Stimulated activated CD8-positive, alpha-beta memory T cell treated with anti-CD3 and anti-CD28 coated beads, Interleukin-7, amount 100 ng/mL, for 4 hours (primary cell): ENCODE data around the gene FBXO11.

ENCODE experiments used
- DNase-seq, 2 donors: peaks; one replicate each; pipeline ENCODE4 v3.0.0-alpha.2; 2020; ENCODE audit warnings: low read depth in 2 of 2

The FBXO11 gene

DNA sequence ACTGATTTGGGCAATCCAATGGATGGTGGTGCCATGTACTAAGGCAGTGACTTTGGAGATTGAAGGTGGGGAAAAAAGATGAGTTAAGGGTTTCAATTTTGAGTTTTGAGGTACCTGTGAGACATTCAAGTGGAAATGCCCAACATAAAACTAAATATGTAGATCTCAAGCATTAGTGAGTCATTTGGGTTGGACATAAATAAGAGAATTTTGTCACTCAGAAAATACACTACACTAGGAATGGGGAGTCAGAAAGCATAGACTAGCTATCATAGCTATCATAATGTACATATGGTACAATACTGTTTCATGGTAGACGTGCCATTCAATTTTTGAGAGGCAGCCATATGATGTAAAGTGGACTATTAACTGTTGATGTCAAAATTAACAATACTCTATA is 56.1 kb downstream of the FBXO11 start:
- no peak for DNase-seq

GRCh38 chr2:47849368-47849767 is 56.9 kb downstream of the FBXO11 start:
- no peak for DNase-seq

- no peak for DNase-seq
Measured at GRCh38 chr2:47844162-47844561, 62.1 kb downstream of the FBXO11 start.

DNA sequence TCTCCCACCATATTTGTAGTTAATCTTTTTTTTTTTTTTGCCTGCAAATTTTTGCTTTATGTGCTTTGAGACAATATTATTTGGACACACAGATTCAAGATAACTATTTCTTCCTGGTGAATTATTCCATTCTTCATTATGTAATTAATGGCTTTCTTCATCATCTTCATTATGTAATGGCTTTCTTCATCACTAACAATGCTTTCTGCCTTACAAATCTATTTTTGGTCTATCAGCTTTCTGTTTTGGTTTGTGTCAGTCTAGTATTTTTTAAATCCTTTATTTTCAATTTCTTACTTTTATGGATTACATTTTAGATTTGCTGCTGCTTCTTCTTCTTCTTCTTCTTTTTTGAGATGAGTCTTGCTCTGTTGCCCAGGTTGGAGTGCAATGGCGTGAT is 62.9 kb downstream of the FBXO11 start:
- no peak for DNase-seq

DNA sequence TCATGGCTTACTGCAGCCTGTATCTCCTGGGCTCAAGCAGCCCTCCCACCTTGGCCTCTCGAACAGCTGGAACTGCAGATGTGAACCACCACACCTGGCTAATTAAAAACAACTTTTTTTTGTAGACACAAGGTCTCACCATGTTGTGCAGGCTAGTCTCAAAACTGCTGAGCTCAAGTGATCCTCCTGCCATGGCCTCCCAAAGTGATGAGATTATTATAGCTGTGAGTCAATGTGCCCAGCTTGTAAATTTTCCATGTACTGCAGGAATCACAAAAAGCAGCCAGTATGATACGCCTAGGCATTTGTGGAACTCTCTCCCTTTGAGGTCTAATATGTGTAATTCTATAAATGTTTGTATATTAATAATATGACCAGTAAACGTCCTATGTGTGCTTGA is 63.5 kb downstream of the FBXO11 start:
- no peak for DNase-seq

- no peak for DNase-seq
Measured at GRCh38 chr2:47838686-47839085, 67.6 kb downstream of the FBXO11 start.

GRCh38 chr2:47838249-47838648 is 68.0 kb downstream of the FBXO11 start:
- no peak for DNase-seq

DNA sequence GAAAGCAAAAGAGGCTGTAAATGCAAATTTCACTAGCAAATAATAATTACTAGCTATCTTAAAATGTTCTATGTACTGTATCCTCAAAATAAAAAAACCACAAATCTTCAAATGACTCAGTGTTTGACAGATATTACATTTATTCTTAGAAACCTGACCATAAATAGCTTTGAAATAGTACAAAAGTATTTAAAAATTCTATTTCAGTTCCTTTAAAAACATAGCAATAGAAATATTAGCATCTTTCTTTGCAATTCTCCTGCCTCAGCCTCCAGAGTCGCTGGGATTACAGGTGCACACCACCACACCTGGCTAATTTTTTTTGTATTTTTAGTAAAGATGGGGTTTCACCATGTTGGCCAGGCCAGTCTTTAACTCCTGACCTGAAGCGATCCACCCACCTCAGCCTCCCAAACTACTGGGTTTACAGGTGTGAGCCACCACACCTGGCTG is 72.8 kb downstream of the FBXO11 start:
- no peak for DNase-seq

- no peak for DNase-seq
Measured at GRCh38 chr2:47822518-47822917, 83.8 kb downstream of the FBXO11 start.

DNA sequence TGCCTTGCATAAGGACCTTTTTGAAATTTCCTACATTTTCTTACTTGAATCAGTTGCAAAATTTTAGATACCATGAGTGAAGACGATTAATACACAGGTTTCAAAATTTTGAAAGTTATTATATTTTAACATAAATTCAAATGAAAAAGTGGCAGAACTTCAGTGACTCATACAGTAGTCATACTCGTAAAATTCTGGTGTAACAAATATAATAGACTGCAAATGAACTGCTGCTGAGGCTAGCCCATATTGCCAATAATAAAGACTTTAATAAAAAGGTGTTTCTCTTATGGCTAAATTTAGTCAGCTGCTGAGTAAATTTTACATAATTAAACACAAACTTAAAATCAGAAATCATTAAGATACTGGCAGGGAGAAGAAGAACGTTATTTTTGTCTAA is 86.5 kb downstream of the FBXO11 start:
- no peak for DNase-seq

- DNase-seq = no peak
Measured at GRCh38 chr2:47818777-47819176, 87.5 kb downstream of the FBXO11 start.

DNA sequence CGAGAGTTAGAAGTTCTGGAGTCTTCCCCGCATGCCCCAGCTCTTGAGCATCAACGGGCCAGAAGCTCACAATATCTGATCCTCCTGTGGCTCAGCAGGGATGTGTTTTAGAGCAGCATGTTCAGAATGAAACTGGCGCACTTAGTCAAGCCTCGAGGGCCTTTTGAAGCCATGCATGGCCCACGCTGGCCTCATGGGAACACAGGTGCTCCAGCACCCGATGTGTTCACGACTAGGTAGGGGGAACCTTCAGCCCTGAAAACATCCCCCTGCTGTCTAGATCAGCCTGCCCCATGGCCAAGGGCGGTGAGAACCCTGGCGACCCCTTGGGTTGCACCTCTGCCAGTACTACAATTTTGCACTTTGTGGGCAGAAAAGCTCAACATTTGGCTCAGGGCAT is 90.5 kb downstream of the FBXO11 start:
- DNase-seq = no peak

- DNase-seq = no peak
Measured at GRCh38 chr2:47811668-47812067, 94.6 kb downstream of the FBXO11 start.

DNA sequence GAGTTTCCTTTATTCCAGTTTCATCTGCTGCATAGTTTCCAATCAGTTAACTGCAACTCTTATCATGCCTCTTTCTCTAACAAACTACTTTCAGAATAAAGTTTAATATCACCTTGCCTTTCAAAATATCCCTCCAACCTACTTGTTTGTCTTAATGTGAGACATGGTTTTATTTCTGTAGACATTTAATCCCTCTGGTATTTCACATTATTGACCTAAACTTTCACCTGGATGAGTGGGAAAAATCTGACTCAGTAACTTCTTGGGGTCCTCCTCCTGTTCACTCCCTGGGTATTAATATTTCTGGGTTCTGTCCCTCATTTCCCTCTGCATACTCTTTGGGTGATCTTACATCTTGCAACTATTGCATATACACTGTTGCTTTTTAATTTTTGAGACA is 95.4 kb downstream of the FBXO11 start:
- no peak for DNase-seq

DNA sequence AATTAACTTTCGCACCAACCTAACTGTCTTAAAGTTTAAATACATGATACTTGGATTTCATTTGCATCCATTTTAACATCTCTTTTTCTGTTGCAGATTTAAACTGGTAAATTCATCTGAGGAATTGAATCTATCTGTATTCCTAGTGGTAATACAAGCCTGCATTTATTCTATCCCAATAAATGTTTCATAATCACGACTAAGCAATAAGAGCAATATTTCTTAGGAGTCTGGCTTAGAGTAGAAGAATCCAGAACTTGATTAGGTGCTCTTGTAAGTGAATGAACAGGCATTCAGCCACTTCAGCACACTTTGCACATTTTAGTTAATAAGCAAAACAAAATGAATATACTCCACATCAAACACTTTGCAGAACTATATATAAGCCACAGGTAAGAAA is 96.4 kb downstream of the FBXO11 start:
- DNase-seq = no peak

DNA sequence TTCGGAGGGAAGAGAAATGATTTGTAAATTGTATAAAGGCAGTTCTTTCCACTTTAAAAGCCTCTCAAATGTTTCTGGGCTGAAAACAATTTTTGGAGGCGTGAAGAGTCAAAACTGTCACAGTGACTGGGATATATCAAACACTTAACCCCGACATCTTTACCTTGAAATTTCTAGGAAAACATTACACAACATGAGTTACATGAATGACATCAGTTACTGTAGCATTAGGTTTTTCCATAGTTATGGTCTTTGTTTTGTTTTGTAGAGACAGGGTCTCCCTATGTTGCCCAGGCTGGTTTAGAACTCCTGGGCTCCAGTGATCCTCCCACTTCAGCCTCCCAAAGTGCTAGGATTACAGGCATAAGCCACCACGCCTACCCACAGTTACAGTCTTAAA is 97.7 kb downstream of the FBXO11 start:
- no peak for DNase-seq

DNA sequence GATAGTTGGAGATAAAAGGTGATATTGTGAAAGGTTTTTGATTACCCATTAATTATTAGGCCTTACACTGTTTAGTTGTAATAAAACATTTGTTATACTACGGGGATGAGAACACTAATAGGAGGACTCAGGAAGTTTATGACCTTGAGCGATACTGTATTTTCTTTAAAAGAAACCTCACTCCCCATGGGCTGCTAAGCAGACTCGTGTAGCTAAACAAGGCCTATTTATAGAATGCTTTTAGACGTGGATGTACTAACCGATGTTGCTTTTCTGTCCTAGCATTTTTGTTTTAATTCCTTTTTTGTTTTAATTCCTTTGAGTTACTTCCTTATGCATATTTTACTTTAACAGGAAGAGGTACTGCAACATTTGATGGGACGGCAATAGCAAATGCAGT is 100.4 kb downstream of the FBXO11 start:
- no peak for DNase-seq

DNA sequence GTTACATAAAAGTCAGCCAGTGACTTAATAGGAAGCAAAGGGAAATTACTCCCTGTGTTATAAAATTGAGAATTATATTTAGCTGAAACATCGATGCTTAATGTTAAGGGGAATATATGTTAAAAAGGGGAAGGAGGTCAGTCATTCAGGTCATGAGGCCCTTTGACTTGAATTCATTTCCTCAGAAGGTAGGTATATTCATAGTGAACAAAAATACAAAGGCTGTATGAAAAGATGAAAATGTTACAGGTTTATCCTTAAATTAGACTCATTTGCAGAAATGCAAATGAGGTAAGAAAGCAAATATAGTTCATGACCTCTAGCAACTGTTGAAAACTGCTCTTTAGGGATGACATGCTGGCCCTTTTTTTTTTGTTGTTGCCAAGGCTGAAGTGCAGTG is 102.5 kb downstream of the FBXO11 start:
- no peak for DNase-seq

DNA sequence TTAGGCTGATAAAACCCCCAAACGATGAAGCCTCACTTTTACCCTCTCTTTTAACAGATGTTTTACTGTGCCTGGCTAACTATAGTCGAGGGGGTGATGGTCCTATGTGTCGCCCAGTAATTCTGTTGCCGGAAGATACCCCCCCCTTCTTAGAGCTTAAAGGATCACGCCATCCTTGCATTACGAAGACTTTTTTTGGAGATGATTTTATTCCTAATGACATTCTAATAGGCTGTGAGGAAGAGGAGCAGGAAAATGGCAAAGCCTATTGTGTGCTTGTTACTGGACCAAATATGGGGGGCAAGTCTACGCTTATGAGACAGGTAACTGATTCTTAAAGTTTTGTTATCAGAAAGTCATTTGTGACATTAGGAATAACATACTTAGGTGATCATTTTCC is 102.9 kb downstream of the FBXO11 start:
- DNase-seq = no peak

GRCh38 chr2:47801118-47801517 is 105.2 kb downstream of the FBXO11 start:
- no peak for DNase-seq

DNA sequence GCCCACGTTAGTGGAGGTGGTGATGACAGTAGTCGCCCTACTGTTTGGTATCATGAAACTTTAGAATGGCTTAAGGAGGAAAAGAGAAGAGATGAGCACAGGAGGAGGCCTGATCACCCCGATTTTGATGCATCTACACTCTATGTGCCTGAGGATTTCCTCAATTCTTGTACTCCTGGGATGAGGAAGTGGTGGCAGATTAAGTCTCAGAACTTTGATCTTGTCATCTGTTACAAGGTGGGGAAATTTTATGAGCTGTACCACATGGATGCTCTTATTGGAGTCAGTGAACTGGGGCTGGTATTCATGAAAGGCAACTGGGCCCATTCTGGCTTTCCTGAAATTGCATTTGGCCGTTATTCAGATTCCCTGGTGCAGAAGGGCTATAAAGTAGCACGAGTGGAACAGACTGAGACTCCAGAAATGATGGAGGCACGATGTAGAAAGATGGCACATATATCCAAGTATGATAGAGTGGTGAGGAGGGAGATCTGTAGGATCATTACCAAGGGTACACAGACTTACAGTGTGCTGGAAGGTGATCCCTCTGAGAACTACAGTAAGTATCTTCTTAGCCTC is 107.2 kb downstream of the FBXO11 start:
- DNase-seq = no peak

DNA sequence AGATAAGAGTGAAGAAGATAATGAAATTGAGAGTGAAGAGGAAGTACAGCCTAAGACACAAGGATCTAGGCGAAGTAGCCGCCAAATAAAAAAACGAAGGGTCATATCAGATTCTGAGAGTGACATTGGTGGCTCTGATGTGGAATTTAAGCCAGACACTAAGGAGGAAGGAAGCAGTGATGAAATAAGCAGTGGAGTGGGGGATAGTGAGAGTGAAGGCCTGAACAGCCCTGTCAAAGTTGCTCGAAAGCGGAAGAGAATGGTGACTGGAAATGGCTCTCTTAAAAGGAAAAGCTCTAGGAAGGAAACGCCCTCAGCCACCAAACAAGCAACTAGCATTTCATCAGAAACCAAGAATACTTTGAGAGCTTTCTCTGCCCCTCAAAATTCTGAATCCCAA is 107.7 kb downstream of the FBXO11 start:
- DNase-seq = no peak

DNA sequence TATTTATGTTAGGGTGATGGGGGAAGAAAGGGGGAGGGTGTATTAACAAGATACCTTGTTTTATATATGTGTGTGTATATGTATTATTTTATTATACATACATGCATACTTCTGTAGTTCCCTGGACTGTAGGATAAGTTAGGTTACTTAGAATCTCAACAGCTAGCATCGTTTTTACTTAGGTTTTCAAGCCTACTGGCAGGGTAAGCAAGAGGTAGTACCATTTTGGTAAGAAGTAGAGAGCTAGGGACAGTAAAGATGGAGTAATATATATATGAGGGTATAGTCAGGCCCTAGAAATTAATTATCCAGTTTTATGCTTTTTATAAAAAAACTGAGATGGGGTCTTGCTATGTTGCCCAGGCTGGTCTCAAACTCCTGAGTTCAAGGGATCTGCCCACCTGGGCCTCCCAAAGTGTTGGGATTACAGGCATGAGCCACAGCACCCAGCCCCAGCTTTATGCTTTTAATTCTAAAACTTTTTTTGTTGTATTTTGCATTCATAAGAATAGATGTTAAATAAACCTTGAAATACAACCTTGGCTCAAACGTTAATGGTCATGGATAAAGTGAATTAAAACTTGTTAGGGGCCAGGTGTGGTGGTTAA is 110.1 kb downstream of the FBXO11 start:
- DNase-seq = no peak

GRCh38 chr2:47785986-47786385 is 120.3 kb downstream of the FBXO11 start:
- DNase-seq = no peak
